ENCODE results near the gene ECD. TPM values are rescaled to one million over a fixed set of nuclear protein-coding genes. Genes with fewer than 3 reads are reported as not detected.

The ECD gene
- 10 to 100 TPM; 17.1 to 18.2 TPM for total RNA-seq

DNA sequence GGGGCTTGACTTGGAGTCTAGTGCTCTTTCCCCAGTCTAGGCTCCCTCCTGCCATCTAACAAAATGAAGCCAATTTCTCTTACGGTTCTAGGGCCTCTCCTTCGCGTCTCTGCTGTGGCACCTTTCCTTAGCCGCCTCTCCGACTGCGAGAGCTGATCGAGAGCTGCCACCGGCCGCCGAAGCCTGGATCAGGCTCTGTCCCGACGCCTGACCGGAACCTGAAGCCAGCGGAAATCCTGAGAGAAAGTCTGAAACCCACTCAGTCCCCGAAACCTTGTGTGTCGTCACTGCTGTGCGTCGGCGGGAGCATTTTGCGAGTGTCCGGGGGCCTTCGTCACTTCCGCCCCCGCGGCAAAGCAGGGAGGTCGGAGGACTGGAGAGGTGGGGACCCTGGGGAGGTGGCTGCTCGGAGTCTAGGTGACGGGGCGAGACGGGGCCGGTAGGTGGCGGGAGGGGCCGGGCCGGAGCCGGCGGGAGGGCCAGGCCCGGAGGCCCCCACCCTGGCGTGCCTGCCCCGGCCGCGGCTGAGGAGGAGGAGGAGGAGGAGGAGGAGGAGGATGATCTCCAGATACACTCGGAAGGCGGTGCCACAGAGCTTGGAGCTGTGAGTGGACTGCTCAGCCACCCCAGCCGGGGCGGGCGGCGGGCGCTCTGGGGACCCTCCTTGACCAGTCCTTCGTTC lies at the start of gene ECD, which contains the start of gene FAM149B1:
ECD (minus strand) TSS at position 226 of the 682 bp plus-strand sequence. CDS start 4,071 bp downstream, outside the sequence.
FAM149B1 (plus strand) TSS at position 337 of the 682 bp plus-strand sequence; CDS start at position 558, 221 bp downstream.
- peak within 1 kb of the TSS; percentile 93 to 94 for H3K9ac ChIP-seq (ENCODE audit: low read depth in 2 of 2, low read length in 2 of 2)
- H3K4me3 ChIP-seq, result peak within 1 kb of the TSS; percentile 66
- H3K36me3 ChIP-seq, result no peaks in the 10 kb centered on the region
- TF ChIP-seq, protein P1, sequence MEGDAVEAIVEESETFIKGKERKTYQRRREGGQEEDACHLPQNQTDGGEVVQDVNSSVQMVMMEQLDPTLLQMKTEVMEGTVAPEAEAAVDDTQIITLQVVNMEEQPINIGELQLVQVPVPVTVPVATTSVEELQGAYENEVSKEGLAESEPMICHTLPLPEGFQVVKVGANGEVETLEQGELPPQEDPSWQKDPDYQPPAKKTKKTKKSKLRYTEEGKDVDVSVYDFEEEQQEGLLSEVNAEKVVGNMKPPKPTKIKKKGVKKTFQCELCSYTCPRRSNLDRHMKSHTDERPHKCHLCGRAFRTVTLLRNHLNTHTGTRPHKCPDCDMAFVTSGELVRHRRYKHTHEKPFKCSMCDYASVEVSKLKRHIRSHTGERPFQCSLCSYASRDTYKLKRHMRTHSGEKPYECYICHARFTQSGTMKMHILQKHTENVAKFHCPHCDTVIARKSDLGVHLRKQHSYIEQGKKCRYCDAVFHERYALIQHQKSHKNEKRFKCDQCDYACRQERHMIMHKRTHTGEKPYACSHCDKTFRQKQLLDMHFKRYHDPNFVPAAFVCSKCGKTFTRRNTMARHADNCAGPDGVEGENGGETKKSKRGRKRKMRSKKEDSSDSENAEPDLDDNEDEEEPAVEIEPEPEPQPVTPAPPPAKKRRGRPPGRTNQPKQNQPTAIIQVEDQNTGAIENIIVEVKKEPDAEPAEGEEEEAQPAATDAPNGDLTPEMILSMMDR (IDR thresholded peaks at IDR 0.05), result no peak
- H3K9me3 ChIP-seq, result no peaks in the 10 kb centered on the region
- no peaks in the 10 kb centered on the region for H3K4me1 ChIP-seq
- peak within 1 kb of the TSS; percentile 88 for H3K27ac ChIP-seq
- intact Hi-C loops (cut with DNase I), result loop anchor here (5.0 kb wide), 1 partner anchor 71 kb away; the partner anchor contains the start of gene P4HA1
- H3K27me3 ChIP-seq, result no peaks in the 10 kb centered on the region
- peak; percentile 96 for DNase-seq

- H3K4me1 ChIP-seq, result no peaks in the 10 kb centered on the region
These were observed 47.9 kb upstream of the ECD start for GRCh38 chr10:73215749-73216148.

GRCh38 chr10:73211106-73211811 lies 43.5 kb upstream of the ECD start:
- no peak overlapping the region for H3K9ac ChIP-seq (ENCODE audit: low read depth in 2 of 2, low read length in 2 of 2)
- H3K36me3 ChIP-seq, result no peaks in the 10 kb centered on the region
- DNase-seq, result no peak
- intact Hi-C loops (cut with DNase I), result no loop called here
- H3K27ac ChIP-seq, result no peak overlapping the region
- H3K4me3 ChIP-seq, result no peak overlapping the region
- TF ChIP-seq, protein P1 (IDR thresholded peaks at IDR 0.05), result no peak
- H3K4me1 ChIP-seq, result no peaks in the 10 kb centered on the region
- no peaks in the 10 kb centered on the region for H3K27me3 ChIP-seq
- no peaks in the 10 kb centered on the region for H3K9me3 ChIP-seq

More at GRCh38 chr10:73215749-73216148, 47.9 kb upstream of the ECD start:
- Histone ChIP-seq H3K27me3 (no peaks in the 10 kb centered on the region), H3K9ac (ENCODE audit: low read depth in 2 of 2, low read length in 2 of 2) (no peak overlapping the region), H3K9me3 (no peaks in the 10 kb centered on the region), H3K36me3 (no peaks in the 10 kb centered on the region), H3K27ac (no peak overlapping the region), H3K4me3 (no peak overlapping the region)
- DNase-seq, result no peak
- intact Hi-C loops (cut with DNase I), result no loop called here
- TF ChIP-seq, protein P1 (IDR thresholded peaks at IDR 0.05), result no peak

- Histone ChIP-seq H3K27ac (no peak overlapping the region), H3K9ac (ENCODE audit: low read depth in 2 of 2, low read length in 2 of 2) (no peak overlapping the region), H3K4me3 (no peak overlapping the region), H3K36me3 (no peaks in the 10 kb centered on the region), H3K9me3 (no peaks in the 10 kb centered on the region), H3K27me3 (no peaks in the 10 kb centered on the region), H3K4me1 (no peaks in the 10 kb centered on the region)
- intact Hi-C loops (cut with DNase I), result no loop called here
- TF ChIP-seq, protein P1 (IDR thresholded peaks at IDR 0.05), result no peak
- no peak for DNase-seq
These were observed 42.7 kb upstream of the ECD start for GRCh38 chr10:73210395-73211105.

DNA sequence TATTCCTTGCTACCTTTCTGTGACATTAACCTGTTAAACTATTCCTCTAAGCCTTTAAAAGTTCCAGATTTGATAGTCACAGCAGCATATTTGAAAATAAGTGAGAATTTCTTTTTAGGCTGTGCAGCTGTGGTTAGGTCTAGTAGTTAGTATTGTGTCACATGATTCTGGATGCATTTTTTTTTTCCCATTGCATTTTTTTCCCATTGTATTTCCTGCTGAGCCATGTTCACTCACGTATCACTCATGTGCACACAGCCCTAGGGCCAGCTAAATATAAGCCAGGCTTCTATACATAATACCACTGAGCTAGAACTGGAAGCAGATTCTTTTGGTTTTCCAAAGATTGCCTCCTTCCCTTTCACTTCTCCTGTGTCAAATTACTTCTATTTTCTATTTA lies 41.9 kb upstream of the ECD start:
- Histone ChIP-seq H3K4me1 (no peaks in the 10 kb centered on the region), H3K27me3 (no peaks in the 10 kb centered on the region), H3K9me3 (no peaks in the 10 kb centered on the region), H3K9ac (ENCODE audit: low read depth in 2 of 2, low read length in 2 of 2) (no peak overlapping the region), H3K36me3 (no peaks in the 10 kb centered on the region), H3K27ac (no peak overlapping the region), H3K4me3 (no peak overlapping the region)
- TF ChIP-seq, protein P1 (IDR thresholded peaks at IDR 0.05), result no peak
- intact Hi-C loops (cut with DNase I), result no loop called here
- DNase-seq, result no peak

All from colonic mucosa (tissue), 4 donors.